Neutrophil (primary cell): ENCODE results near the gene SDK2.

ENCODE experiments used
- H3K27ac ChIP-seq: fragments of 200-600 bp; sonication (generic); 2 replicates; pipeline ENCODE4 v1.5.1; 2016; ENCODE audit warnings: mild to moderate bottlenecking, moderate library complexity
- H3K27me3 ChIP-seq: fragments of 200-600 bp; sonication (generic); 2 replicates; pipeline ENCODE4 v1.6.0; 2016; ENCODE audit warnings: mild to moderate bottlenecking
- H3K36me3 ChIP-seq: fragments of 200-600 bp; sonication (generic); 2 replicates; pipeline ENCODE4 v1.5.1; 2017
- H3K4me1 ChIP-seq, 2 experiments: fragments of 200-600 bp in 1 of 2; sonication (generic) in 1 of 2; 1 replicate in 1 of 2; 2 replicates in 1 of 2; pipeline versions ENCODE4 v1.5.1 to v1.6.1; 2013 to 2016; ENCODE audit warnings: low read depth in 1 of 2, low read length in 1 of 2, mild to moderate bottlenecking in 1 of 2, moderate library complexity in 1 of 2; ENCODE audit not compliant: control insufficient read depth in 1 of 2, insufficient read depth in 1 of 2
- H3K4me3 ChIP-seq, 2 experiments: fragments of 200-600 bp in 1 of 2; sonication (generic) in 1 of 2; 1 replicate in 1 of 2; 2 replicates in 1 of 2; pipeline ENCODE4 v1.5.1; 2013 to 2016; ENCODE audit warnings: low read depth in 1 of 2, low read length in 1 of 2, mild to moderate bottlenecking in 1 of 2, moderate library complexity in 1 of 2
- H3K9me3 ChIP-seq: fragments of 200-600 bp; sonication (generic); 2 replicates; pipeline ENCODE4 v1.5.1; 2016
- CTCF ChIP-seq: fragments of 200-600 bp; sonication (generic); IDR thresholded peaks from 2 replicates; pipeline ENCODE4 v1.5.1; 2016; ENCODE audit warnings: antibody characterized with exemption

The SDK2 gene

GRCh38 chr17:73582821-73583220 is 61.4 kb downstream of the SDK2 start:
- no peaks in the 10 kb centered on the region for H3K9me3 ChIP-seq
- no peak overlapping the region for H3K27ac ChIP-seq
- no peaks in the 10 kb centered on the region for H3K27me3 ChIP-seq
- no peak overlapping the region for H3K4me3 ChIP-seq
- no peaks in the 10 kb centered on the region for H3K4me1 ChIP-seq
- no peak for TF ChIP-seq CTCF
- no peaks in the 10 kb centered on the region for H3K36me3 ChIP-seq

- H3K9me3 ChIP-seq: no peaks in the 10 kb centered on the region
- no peaks in the 10 kb centered on the region for H3K4me1 ChIP-seq
- H3K4me3 ChIP-seq: no peak overlapping the region
- TF ChIP-seq CTCF: no peak
- no peak overlapping the region for H3K27ac ChIP-seq
- H3K36me3 ChIP-seq: no peaks in the 10 kb centered on the region
- H3K27me3 ChIP-seq: no peaks in the 10 kb centered on the region
Observed at GRCh38 chr17:73582359-73582758, 61.9 kb downstream of the SDK2 start.

GRCh38 chr17:73581379-73581778 is 62.9 kb downstream of the SDK2 start:
- Histone ChIP-seq H3K27ac (no peak overlapping the region), H3K9me3 (no peaks in the 10 kb centered on the region), H3K4me1 (no peaks in the 10 kb centered on the region), H3K27me3 (no peaks in the 10 kb centered on the region), H3K36me3 (no peaks in the 10 kb centered on the region), H3K4me3 (no peak overlapping the region)
- no peak for TF ChIP-seq CTCF

GRCh38 chr17:73580073-73580710 is 64.1 kb downstream of the SDK2 start:
- H3K4me1 ChIP-seq: no peaks in the 10 kb centered on the region
- no peak for TF ChIP-seq CTCF
- H3K36me3 ChIP-seq: no peaks in the 10 kb centered on the region
- no peaks in the 10 kb centered on the region for H3K27me3 ChIP-seq
- no peak overlapping the region for H3K27ac ChIP-seq
- H3K4me3 ChIP-seq: no peak overlapping the region
- no peaks in the 10 kb centered on the region for H3K9me3 ChIP-seq

GRCh38 chr17:73576556-73577098 is 67.6 kb downstream of the SDK2 start:
- H3K4me3 ChIP-seq: no peak overlapping the region
- TF ChIP-seq CTCF: no peak
- H3K27ac ChIP-seq: no peak overlapping the region
- no peaks in the 10 kb centered on the region for H3K9me3 ChIP-seq
- H3K27me3 ChIP-seq: no peaks in the 10 kb centered on the region
- H3K4me1 ChIP-seq: no peaks in the 10 kb centered on the region
- H3K36me3 ChIP-seq: no peaks in the 10 kb centered on the region
